ENCODE results near the gene PATL2. TPM values are rescaled to one million over a fixed set of nuclear protein-coding genes. Genes with fewer than 3 reads are reported as not detected.

The PATL2 gene
- total RNA-seq, 4 donors from 2014 or later = 0.65 to 2.5 (median 2.1) TPM

- no peak for TF ChIP-seq CTCF (IDR thresholded peaks at IDR 0.05; ENCODE audit: low read depth)
Measured at GRCh38 chr15:44682211-44682610, 28.9 kb downstream of the PATL2 start.

GRCh38 chr15:44676676-44677075, 34.4 kb downstream of the PATL2 start:
- no peak for TF ChIP-seq CTCF (IDR thresholded peaks at IDR 0.05; ENCODE audit: low read depth)

- TF ChIP-seq CTCF (IDR thresholded peaks at IDR 0.05; ENCODE audit: low read depth) = no peak
Measured at GRCh38 chr15:44675911-44676310, 35.2 kb downstream of the PATL2 start.

- TF ChIP-seq CTCF (IDR thresholded peaks at IDR 0.05; ENCODE audit: low read depth) = no peak
Measured at GRCh38 chr15:44673639-44674038, 37.5 kb downstream of the PATL2 start.

- TF ChIP-seq CTCF (IDR thresholded peaks at IDR 0.05; ENCODE audit: low read depth) = no peak
Measured at GRCh38 chr15:44670087-44670950, 40.8 kb downstream of the PATL2 start.

- TF ChIP-seq CTCF (IDR thresholded peaks at IDR 0.05; ENCODE audit: low read depth) = no peak
Measured at GRCh38 chr15:44668921-44669320, 42.2 kb downstream of the PATL2 start.

- TF ChIP-seq CTCF (IDR thresholded peaks at IDR 0.05; ENCODE audit: low read depth) = no peak
Measured at GRCh38 chr15:44667039-44667360, 44.1 kb downstream of the PATL2 start.

All from subcutaneous adipose tissue (tissue), 4 donors.